ENCODE data around the gene KLC1.

GRCh38 chr14:103725001-103725682 lies 96.1 kb downstream of the KLC1 start:
- TF ChIP-seq CTCF (IDR thresholded peaks at IDR 0.05), result no peak
- TF ChIP-seq POLR2A (IDR thresholded peaks at IDR 0.05), result no peak

Measured in heart left ventricle (tissue), 13 donors.